GM13977 (cell line): ENCODE data around the gene OSBPL9.
A peak's percentile ranks its signal among the peaks of the same experiment; 100 is the strongest.

Experiments used
- DNase-seq: peaks from one replicate; pipeline ENCODE4 v3.0.0; 2012; ENCODE audit warnings: low spot score
- CTCF ChIP-seq: IDR thresholded peaks from 2 replicates; pipeline ENCODE4 v1.5.1; 2012; ENCODE audit warnings: mild to moderate bottlenecking, control low read depth; ENCODE audit not compliant: insufficient read depth; ENCODE audit errors: extremely low read depth, missing control alignments
- in situ Hi-C: fragments of 300-500 bp; cut with MboI; formaldehyde crosslinking; loops from one replicate; pipeline ENCODE4 v1.12.0; 2022; ENCODE audit warnings: low sequenced_read_pairs, low pct_unique_long_range_greater_than_20kb, mixed read lengths, inconsistent platforms; ENCODE audit not compliant: unreplicated experiment

The OSBPL9 gene

GRCh38 chr1:51616903-51617708, at the start of gene OSBPL9:
Gene OSBPL9, plus strand, starts transcription at chr1:51617092. Its CDS starts 19 bp downstream, at chr1:51617111.
- DNase-seq = peak; percentile 92
- TF ChIP-seq CTCF = no peak
- in situ Hi-C loops = no loop called here

- in situ Hi-C loops = no loop called here
- TF ChIP-seq CTCF = no peak
- DNase-seq = no peak
Observed at GRCh38 chr1:51567653-51568052, 49.2 kb upstream of the OSBPL9 start.

GRCh38 chr1:51568231-51568935, 48.5 kb upstream of the OSBPL9 start:
- in situ Hi-C loops = no loop called here
- DNase-seq = no peak
- no peak for TF ChIP-seq CTCF

GRCh38 chr1:51569284-51570062, 47.4 kb upstream of the OSBPL9 start:
- peak; percentile 19 for DNase-seq
- in situ Hi-C loops = no loop called here

GRCh38 chr1:51570063-51570710, 46.7 kb upstream of the OSBPL9 start:
- no peak for DNase-seq
- TF ChIP-seq CTCF = no peak
- in situ Hi-C loops = no loop called here

More at GRCh38 chr1:51569284-51570062, 47.4 kb upstream of the OSBPL9 start:
- TF ChIP-seq CTCF = peak; percentile 33

- no peak for TF ChIP-seq CTCF
- in situ Hi-C loops = no loop called here
- no peak for DNase-seq
Observed at GRCh38 chr1:51572365-51572764, 44.5 kb upstream of the OSBPL9 start.
